Glutamatergic neuron (in vitro differentiated cells): ENCODE data around the gene RALGPS1. TPM values are rescaled to one million over a fixed set of nuclear protein-coding genes. Genes with fewer than 3 reads are reported as not detected.

Experiments used
- DNase-seq: peaks from one replicate; pipeline ENCODE4 v3.0.0; 2022
- H3K27ac Mint-ChIP-seq: one replicate; pipeline ENCODE4 v1.8.0; 2020; ENCODE audit warnings: mild to moderate bottlenecking, mixed read lengths, inconsistent platforms; ENCODE audit not compliant: unreplicated experiment
- H3K27me3 Mint-ChIP-seq: one replicate; pipeline ENCODE4 v1.8.0; 2020; ENCODE audit warnings: mild to moderate bottlenecking, moderate library complexity, mixed read lengths, inconsistent platforms; ENCODE audit not compliant: unreplicated experiment
- H3K36me3 Mint-ChIP-seq: one replicate; pipeline ENCODE4 v1.8.0; 2020; ENCODE audit warnings: mild to moderate bottlenecking, mixed read lengths, inconsistent platforms; ENCODE audit not compliant: unreplicated experiment
- H3K4me1 Mint-ChIP-seq: one replicate; pipeline ENCODE4 v1.8.0; 2020; ENCODE audit warnings: mild to moderate bottlenecking, low read depth, mixed read lengths, inconsistent platforms; ENCODE audit not compliant: unreplicated experiment
- H3K4me3 Mint-ChIP-seq: one replicate; pipeline ENCODE4 v1.8.0; 2020; ENCODE audit warnings: mild to moderate bottlenecking, mixed read lengths, inconsistent platforms; ENCODE audit not compliant: unreplicated experiment
- H3K9me3 Mint-ChIP-seq: one replicate; pipeline ENCODE4 v1.8.0; 2020; ENCODE audit warnings: mild to moderate bottlenecking, moderate library complexity, mixed read lengths, inconsistent platforms; ENCODE audit not compliant: unreplicated experiment
- total RNA-seq: library from RNA; stranded (reverse); fragmentation: NEBNext Ultra II Directional; extraction: Animal tissue kit (Norgen Biotek cat#: 25700); gene quantifications from one replicate; pipeline ENCODE4 v1.2.1, GENCODE V29; 2021; ENCODE audit not compliant: unreplicated experiment
- TF ChIP-seq, protein P1 (sequence below): fragments of 200-600 bp; sonication (generic); IDR thresholded peaks from one replicate; pipeline ENCODE4 v1.5.0; 2021; ENCODE audit not compliant: partially characterized antibody, unreplicated experiment

RALGPS1 gene
- total RNA-seq, 1 donor from 2014 or later, result 23.8 TPM

DNA sequence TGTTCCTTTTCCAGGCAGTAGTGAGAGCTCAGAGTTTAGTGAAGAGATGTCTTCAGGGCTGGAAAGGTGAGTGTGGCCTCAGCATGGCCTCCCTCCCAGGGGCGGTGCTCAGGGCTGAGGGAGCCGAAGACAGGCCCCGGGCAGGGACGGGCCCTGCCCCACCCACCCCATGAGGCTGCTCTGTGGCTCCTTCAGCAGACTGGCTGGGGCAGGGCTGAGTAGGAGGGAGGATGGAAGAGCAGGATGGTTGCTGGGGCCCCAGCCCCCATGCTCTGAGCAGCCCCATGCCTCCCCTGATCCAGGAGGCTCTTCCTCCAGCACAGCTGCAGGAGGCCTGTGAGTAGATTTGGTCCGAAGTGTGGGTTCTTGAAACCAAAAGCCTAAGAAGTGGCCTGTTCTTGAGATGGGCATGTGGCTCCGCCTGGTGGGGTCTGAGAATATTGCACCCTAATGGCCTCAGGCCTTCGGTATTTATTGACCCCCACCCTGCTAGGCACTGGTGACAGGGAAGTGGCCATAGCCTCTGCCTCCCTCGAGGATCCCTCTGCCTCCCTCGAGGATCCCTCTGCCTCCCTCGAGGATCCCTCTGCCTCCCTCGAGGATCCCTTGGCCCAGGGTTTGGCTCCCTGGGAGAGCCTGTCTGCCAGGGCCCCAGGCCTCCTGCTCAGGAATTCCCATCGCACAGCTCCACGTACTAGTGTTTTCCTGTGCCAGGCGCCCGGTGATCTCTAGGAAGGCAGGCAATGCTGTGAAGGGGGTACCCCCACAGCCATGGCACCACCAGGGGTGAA lies 284.6 kb downstream of the RALGPS1 start:
- no peak overlapping the region for H3K27ac Mint-ChIP-seq
- TF ChIP-seq, protein P1, sequence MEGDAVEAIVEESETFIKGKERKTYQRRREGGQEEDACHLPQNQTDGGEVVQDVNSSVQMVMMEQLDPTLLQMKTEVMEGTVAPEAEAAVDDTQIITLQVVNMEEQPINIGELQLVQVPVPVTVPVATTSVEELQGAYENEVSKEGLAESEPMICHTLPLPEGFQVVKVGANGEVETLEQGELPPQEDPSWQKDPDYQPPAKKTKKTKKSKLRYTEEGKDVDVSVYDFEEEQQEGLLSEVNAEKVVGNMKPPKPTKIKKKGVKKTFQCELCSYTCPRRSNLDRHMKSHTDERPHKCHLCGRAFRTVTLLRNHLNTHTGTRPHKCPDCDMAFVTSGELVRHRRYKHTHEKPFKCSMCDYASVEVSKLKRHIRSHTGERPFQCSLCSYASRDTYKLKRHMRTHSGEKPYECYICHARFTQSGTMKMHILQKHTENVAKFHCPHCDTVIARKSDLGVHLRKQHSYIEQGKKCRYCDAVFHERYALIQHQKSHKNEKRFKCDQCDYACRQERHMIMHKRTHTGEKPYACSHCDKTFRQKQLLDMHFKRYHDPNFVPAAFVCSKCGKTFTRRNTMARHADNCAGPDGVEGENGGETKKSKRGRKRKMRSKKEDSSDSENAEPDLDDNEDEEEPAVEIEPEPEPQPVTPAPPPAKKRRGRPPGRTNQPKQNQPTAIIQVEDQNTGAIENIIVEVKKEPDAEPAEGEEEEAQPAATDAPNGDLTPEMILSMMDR, result peak; percentile 99
- H3K27me3 Mint-ChIP-seq, result peaks cover 7% of the 10 kb centered on the region
- no peak overlapping the region for H3K4me3 Mint-ChIP-seq
- no peaks in the 10 kb centered on the region for H3K9me3 Mint-ChIP-seq
- H3K4me1 Mint-ChIP-seq, result peaks cover 4% of the 10 kb centered on the region
- H3K36me3 Mint-ChIP-seq, result no peaks in the 10 kb centered on the region
- peak; percentile 82 for DNase-seq

DNA sequence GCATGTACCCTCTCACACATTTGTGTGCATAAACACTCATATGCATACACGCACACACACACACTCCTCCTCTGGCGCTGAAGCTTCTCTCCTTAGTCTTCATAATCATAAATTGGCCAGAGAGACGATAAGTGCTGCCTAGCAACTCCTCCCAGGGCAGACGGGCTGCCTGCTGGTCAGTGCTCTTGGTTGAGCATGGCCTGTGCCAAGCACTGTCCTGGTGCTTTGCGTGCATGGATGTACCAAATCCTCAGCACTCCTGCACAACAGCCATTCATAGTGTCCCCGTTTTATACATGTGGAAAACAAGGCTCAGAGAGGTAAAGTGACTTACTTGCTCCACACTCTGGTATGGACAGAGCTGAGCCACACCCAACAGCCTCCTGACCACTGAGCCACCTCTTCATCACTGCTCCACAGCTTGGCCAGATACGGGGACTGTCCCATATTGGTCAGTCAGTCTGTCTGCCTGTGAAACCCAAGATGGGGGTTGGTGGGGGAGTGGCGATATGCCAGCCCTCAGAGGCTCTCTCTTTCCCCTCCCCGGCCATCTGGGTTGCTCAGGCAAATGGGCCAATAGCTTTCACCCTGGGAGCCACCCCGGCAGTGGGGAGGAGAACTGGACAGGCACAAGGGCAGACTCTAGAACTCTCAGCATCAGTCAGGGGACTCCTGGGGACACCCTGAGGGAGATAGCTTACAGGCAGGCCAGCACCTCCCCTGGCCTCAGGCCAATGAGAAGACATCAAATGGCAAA lies 285.7 kb downstream of the RALGPS1 start:
- TF ChIP-seq, protein P1, result no peak
- Mint-ChIP-seq H3K9me3 (no peaks in the 10 kb centered on the region), H3K4me1 (peaks cover 4% of the 10 kb centered on the region), H3K4me3 (no peak overlapping the region), H3K36me3 (no peaks in the 10 kb centered on the region), H3K27me3 (peaks cover 4% of the 10 kb centered on the region), H3K27ac (no peak overlapping the region)
- DNase-seq, result no peak

DNA sequence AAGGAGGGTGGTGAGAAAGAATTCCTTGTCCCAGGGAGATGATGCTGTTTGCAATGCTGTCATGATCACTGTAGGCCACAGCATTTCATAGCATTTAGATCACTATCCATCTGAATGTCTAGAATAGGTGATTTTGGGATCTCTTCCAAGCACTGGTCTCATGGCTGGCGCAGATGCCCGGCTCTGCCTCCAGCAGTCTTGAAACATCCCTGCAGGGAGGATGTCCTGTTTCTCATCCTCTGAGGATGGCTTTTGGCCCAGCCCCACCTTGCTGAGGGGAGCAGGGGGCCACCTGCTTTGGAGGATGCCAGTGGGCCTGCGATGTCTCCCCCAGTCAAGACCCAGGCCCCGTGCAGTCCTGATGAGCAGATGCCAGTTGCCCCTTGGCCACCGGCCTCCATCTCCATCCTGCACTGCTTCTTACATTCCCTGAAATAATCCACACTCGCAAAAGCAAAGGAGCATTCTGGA lies 286.5 kb downstream of the RALGPS1 start:
- Mint-ChIP-seq H3K27me3 (peaks cover 2% of the 10 kb centered on the region), H3K27ac (no peak overlapping the region), H3K36me3 (no peaks in the 10 kb centered on the region), H3K4me3 (no peak overlapping the region), H3K9me3 (no peaks in the 10 kb centered on the region), H3K4me1 (peaks cover 2% of the 10 kb centered on the region)
- DNase-seq, result no peak
- TF ChIP-seq, protein P1, result no peak

DNA sequence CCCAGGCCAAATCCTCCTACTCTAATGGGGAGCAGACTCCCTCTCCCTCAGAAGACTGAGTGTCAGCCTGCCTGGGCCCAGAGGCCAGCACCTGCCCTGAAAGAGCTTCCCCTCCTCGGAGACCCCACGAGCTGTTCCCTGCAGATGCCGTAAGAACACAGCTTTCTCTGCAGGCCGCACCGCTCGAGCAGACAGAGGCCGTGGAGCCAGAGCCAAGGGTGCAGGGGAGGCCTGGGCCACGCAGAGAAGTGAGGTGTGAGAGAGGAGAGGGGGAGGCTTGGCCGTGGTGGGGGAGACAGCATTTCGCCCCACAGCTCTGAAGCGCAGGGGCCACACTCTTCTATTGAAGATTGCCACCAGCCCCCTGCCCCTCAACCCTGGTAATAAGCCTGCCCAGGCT lies 287.1 kb downstream of the RALGPS1 start:
- no peak for DNase-seq
- H3K27me3 Mint-ChIP-seq, result peaks cover 2% of the 10 kb centered on the region
- no peaks in the 10 kb centered on the region for H3K36me3 Mint-ChIP-seq
- H3K4me3 Mint-ChIP-seq, result no peak overlapping the region
- peaks cover 2% of the 10 kb centered on the region for H3K4me1 Mint-ChIP-seq
- H3K27ac Mint-ChIP-seq, result no peak overlapping the region
- no peaks in the 10 kb centered on the region for H3K9me3 Mint-ChIP-seq
- TF ChIP-seq, protein P1, result no peak
